ENCODE data around the gene ARHGAP31.
"Not testable (repeated sequence)": the region's sequence is repeated elsewhere in the genome, so short reads cannot be mapped to it uniquely, and the experiment has no call there.

Gene ARHGAP31, protein sequence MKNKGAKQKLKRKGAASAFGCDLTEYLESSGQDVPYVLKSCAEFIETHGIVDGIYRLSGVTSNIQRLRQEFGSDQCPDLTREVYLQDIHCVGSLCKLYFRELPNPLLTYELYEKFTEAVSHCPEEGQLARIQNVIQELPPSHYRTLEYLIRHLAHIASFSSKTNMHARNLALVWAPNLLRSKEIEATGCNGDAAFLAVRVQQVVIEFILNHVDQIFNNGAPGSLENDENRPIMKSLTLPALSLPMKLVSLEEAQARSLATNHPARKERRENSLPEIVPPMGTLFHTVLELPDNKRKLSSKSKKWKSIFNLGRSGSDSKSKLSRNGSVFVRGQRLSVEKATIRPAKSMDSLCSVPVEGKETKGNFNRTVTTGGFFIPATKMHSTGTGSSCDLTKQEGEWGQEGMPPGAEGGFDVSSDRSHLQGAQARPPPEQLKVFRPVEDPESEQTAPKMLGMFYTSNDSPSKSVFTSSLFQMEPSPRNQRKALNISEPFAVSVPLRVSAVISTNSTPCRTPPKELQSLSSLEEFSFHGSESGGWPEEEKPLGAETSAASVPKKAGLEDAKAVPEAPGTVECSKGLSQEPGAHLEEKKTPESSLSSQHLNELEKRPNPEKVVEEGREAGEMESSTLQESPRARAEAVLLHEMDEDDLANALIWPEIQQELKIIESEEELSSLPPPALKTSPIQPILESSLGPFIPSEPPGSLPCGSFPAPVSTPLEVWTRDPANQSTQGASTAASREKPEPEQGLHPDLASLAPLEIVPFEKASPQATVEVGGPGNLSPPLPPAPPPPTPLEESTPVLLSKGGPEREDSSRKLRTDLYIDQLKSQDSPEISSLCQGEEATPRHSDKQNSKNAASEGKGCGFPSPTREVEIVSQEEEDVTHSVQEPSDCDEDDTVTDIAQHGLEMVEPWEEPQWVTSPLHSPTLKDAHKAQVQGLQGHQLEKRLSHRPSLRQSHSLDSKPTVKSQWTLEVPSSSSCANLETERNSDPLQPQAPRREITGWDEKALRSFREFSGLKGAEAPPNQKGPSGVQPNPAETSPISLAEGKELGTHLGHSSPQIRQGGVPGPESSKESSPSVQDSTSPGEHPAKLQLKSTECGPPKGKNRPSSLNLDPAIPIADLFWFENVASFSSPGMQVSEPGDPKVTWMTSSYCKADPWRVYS (N-terminal part only)
- total RNA-seq = 29.4 to 36.5 reads per million in 2 donors

DNA sequence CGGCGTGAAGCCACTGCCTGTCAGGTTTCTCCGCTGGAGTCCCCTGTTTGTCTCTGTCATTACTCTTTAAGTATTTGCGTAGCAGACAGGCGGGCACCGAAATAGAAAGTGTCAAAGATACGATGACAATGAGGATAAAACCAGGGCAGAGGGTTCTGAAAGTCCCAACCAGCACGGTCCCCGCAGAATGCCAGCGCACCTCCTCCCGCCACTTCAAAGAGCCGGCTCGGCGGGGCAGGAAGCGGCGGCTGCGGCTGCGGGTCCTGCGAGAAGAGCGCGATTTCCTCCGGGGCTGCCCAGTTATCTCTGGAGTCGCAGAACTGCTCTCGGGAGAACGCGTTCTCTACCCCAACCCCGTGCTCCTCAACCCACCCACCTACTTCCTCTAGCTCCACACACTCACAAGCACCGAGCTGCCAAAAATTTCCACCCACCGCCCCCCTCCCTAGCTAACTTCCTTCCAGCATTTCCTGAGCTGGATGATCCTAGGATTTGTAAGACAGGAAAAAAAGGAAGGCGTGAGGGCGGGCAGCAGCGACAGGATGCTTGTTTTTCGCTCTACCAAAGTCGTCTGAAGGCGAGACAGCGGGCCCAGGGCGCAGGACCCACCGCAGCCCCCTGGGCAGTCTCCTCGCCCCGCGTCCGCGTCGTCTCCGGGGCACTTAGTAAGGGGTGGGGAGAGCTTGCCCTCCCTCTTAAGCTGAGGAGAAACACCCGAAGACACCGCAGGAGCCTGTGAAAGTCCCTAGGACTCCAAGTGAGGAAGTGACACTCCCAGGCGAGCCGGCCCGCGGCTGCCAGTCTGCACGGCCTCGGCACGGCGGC lies at the start of gene ARHGAP31:
TSS of gene ARHGAP31 (plus strand) at position 513 of the 825 bp plus-strand sequence. CDS start 522 bp downstream, outside the sequence.
- DNase-seq = peak; percentile 75 to 99 (median 85)

DNA sequence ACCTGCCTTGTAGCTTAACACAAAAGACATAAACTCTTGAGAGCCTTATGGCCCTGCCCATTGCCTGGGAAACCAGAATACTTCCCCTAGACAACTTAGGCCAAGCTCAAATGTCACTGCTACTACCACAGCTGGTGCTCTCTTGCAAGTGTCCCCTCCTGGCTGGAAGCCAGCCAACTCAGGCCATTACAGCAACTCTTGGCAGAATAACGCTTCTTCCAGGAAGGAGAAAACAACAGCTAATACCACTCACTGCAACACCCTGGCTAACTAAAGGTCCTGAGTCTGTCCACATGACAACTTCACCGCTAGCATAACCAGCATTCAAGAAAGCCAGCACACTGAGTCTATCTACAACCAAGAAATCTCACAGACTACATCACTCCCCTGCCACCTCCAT lies 48.4 kb upstream of the ARHGAP31 start:
- no peak for DNase-seq

DNA sequence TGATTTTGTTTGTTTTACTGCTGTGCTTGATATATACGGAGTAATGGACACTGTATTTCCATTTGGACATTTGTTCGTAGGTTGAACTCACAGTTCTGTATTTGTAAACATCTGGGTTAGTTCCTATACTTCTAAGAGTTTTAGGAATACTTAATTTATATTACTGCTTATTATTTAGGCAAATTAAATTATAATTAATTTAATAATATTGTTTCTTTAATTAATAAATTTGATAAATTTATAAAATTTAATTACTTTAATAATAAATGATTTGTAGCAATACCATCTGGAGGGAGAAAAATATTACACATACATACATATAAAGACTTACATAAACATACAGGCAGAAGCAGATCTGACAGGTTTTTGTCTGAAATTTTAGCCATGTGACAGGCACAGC lies 39.0 kb upstream of the ARHGAP31 start:
- no peak for DNase-seq

DNA sequence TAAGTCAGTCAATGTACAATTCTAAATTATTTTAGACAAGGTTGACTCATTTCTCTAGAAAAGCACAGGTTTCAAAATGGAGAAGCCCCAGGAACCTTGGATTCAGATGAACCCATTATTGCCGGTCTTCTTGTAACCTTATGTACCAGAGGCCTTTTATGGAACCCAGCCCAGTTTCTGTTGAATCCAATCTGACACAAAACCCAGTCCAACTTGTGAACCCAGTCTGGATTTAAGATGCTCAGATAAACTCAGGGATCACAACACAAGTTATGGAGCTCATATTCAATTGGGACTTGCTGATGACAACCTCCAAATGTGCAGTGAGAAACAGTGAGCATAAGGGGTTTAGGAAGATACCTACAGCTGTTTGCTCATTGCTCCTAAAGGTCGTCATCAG lies 37.1 kb upstream of the ARHGAP31 start:
- DNase-seq = no peak

DNA sequence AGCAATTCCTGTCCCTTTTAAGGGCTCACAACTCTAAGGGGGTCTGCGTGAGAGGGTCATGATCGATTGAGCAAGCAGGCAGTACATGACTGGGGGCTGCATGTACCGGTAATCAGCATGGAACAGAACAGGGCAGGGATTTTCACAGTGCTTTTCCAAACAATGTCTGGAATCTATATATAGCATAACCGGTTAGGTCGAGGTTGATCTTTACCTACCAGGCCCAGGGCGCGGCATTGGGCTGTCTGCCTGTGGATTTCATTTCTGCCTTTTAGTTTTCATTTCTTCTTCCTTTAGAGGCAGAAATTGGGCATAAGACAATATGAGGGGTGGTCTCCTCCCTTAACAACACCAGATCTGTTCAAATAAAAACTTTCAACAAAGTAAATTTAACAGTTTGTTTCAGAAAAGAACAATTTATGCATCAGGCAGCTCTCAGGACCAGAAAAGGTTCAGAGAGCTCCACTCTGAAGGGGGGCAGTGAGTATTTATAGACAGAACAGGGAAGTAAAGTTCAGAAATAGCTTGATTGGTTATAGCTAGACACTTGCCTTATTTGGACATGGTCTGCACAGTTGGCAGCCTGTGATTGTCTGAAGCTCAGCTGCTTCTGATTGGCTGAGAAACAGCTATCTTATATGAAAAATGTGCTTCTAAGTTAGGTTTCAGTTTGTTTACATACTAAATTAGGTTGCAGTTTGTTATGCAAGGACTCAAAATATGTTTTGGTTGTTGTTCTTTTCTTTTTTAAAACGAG lies 36.4 kb upstream of the ARHGAP31 start:
- DNase-seq = peak in 1 of 5 experiments; percentile 11

DNA sequence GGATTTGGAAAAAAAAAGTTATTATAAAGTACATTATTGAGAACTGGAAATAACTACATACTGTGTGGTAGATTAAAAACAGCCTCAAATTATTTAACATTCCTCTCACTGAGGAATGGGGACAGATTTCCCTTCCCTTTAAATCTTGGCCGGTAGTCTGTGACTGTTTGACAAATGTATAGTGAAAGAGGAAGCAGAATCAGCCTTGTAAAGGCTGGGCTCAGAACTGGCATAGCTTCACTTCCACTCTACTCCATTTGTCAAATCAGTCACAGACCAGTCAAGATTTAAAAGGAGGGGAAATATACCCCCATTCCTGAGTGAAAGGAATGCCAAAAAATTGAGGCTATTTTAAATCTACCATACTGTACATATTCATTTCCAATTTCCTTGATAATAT lies 35.3 kb upstream of the ARHGAP31 start:
- no peak for DNase-seq

DNA sequence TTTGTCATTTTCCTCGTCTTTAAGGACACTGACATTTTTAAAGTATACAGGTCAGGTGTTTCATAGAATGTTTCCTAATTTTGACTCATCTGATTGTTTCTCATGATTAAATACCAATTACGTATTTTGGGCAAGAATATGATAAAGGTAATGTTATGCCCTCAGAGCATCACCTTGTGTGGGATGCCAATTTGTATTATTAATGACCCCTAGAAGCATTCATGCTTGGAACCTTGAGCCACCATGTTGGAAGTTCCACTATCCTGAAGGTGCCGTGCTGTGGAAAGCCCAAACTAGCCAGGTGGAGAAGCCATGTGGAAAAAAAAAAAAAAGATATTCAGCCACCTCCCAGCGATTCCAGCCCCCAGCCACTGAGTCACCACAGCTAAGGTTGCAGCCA lies 34.4 kb upstream of the ARHGAP31 start:
- no peak for DNase-seq

DNA sequence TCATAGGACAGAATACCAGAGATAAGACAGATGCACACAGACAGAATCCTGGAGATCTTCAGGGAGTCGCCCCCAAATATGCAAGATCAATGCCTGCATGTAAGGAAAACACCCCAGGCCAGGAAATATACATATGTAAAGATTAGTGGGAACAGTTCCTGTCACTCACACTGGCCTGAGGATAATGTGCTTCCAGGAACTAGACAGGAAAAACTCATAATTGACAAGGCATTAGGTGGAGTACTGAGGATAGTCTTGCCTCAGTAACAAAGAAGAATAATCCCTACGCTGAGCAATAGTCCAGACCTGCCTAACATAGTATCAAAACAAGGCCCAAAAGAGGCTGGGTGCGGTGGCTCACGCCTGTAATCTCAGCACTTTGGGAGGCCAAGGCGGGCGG lies 33.1 kb upstream of the ARHGAP31 start:
- no peak for DNase-seq

DNA sequence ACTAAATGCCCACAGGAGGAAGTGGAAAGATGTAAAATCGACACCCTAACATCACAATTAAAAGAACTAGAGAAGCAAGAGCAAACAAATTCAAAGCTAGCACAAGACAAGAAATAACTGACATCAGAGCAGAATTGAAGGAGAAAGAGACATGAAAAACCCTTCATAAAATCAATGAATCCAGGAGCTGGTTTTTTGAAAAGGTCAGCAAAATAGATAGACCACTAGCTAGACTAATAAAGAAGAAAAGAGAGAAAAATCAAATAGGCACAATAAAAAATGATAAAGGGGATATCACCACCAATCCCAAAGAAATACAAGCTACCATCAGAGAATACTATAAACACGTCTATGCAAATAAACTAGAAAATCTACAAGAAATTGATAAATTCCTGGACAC lies 24.0 kb upstream of the ARHGAP31 start:
- not testable (repeated sequence) for DNase-seq

DNA sequence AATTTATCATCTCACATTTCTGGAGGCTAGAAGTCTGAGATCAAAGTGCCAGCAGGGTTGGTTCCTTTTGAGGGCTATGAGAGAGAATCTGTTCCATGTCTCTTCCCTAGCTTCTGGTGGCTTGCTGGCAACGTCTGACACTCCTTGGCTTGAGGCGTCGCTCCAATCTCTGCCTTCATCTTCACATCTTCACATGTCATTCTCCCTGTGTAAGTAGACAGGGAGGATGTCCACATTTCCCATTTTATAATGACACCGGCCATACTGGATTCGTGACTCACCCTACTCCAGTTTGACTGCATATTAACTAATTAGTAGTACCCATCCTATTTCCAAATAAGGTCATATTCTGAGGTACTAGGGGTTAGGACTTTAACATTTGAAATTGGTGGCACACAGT lies 17.5 kb upstream of the ARHGAP31 start:
- DNase-seq = no peak

DNA sequence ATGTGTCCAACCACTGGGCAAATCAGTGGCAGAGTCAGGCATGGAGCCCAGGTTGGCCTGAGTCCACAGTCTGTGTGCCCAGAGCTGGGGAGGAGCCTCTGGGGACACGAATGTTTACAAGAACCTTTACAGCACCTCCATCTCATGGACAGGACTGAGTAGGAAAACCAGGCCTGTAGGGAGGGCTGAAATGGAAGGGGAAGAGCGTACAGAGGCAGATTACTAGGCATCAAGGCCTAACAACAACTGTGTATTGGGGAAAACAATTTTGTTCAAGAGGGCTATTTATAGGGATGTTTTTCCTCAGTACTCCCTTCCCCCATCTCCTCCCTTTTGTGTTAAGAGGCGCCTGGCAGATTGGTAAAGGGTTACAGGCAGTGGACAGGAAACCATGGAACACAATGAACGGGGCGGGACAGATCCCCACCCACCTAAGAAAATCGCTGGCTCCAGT lies 15.1 kb upstream of the ARHGAP31 start:
- DNase-seq = no peak

DNA sequence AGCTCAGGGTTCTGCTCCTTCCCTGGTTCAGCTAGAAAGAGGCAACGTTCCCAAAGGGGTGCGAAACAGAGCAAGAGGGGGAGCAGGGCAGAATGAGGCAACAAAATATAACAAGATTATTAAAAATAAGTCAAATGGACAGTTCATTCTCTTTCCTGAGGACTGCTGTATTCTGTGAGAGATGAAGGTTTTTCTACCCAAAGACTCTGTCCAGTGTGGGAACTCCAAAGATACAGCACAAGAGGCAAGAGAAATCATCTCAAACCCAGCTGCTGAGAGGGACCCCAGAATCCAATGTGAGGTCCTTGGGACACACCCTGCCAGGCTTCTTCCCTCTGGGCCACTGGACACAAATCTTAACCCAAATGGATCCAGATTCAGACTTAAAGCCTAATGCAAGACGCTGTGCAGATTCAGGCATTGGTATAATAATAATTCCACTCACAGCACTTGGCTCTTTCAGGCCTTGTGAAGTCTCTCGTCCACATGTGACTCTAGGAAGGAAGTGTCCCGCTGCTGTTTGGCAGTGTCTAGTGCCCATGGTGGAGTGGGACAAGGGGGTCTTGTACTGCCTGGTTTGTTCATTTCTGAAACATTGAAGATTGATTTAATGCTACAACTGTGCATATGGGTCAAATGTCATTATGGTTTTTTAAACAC lies 14.5 kb upstream of the ARHGAP31 start:
- DNase-seq = no peak

DNA sequence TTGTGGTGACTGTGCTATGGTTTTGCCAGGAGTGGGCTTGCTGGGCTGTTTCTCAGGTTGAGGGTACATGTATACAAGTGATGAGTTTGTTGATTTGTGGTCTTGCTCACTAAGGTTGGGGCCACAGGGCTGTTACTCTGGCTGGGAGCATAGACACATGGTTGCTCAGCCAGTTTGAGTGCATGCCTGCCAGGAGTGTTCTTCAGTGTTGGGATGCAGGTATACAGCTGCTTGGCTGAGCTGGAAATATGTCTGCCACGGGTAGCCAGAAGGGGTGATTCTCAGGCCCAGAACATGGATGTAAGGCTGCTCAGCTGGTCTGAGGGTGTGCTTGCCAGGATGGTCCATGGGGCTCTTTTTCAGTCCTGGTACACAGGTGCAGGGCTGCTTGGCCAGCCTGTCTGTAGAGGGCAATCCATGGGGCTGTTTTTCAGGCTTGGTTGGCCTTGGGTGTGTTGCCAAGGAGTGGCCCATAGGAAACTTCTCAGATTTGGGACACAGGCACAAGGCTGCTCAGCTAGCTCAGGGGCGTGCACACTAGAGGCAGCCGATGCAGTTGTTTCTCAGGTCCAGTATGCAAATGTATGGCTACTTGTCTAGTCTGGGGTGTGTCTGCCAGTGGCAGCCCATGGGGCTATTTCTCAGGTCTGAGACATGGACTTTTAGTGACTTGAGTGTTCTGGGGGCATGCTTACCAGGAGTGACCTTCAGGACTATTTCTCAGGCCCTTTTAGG lies 5.3 kb upstream of the ARHGAP31 start:
- DNase-seq = no peak

DNA sequence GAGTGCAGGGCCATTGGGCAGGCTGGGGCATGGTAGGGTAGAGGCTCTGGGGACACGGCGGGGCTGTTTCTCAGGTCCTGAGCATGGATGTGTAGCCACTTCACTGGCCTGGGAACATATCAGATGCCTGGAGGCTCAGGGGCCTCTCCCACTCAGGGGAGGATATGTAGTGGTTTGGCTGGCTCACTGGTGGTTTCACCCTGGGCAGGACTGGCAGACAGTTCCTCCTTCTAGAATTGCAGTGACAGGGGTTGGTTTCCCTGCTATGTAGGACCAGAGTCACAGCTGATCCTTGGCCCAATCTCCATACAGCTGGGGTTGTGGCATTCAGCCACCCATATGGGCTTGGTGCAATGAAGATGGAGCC lies 4.8 kb upstream of the ARHGAP31 start:
- DNase-seq = no peak

DNA sequence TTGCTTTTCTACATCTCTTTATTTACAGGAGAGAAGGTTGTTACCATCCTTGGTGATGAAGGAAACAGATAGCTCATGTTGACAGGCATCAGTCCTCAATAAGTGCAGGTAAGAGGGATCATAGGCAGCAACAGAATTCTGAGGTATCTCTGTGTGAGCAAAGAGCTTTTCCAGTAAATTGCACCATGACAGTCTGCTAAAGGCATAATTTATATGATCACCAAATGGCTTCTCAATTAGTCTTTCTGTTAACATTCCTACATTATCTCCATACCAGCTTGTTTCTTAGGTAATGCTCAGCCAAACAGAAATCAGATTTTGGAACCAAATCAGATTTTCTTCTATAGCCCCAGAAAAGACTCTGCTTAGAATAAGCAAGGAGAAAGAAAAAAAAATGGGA lies 3.6 kb upstream of the ARHGAP31 start:
- DNase-seq = no peak

DNA sequence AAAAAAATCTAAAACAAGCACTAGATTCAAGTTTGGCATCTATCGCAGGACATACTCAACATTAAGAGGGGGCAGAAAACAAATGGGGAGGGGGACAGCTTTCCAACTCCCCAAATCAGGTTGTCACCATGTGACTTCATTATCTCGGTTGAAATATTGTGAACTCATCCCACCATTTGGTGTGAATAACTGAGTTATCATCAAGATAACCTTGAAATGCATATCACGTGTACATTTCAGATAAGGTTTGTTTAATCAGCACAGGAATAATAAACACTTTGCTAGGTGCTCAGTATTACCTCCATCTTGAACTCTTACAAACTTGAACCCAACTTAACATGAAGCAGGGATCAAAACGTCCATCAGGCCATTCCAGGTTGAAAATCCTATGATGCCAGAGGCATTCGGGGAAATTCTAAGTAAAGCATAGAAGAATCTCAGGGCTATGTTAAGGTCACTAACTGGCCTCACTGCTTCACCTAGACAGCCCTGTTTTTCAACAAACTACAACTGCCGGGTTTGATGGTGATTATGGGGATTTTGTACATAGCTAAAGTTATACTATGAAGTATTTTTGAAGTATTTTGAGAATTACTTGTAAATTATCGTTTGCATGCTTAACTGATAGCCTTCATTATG lies 3.0 kb upstream of the ARHGAP31 start:
- DNase-seq = no peak

DNA sequence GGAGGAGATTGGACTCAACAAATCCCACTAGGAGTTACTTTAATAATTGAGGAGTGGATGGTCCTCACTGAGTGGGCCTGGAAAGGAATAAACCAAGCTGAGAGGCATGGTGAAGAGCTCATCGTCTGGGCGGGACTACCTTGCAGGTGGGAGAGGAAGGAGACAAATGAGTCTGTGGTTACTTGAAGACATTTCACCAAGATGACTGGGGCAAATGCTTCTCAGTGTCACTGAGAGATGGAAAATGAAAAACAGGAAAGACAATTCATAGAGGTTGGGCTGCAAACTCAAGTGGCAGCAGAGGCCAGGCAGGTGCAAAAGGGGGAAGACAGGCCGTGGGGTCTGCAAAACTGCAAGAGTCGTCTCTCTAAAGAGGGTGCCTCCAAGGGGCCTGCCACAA lies 1.5 kb upstream of the ARHGAP31 start:
- DNase-seq = no peak

DNA sequence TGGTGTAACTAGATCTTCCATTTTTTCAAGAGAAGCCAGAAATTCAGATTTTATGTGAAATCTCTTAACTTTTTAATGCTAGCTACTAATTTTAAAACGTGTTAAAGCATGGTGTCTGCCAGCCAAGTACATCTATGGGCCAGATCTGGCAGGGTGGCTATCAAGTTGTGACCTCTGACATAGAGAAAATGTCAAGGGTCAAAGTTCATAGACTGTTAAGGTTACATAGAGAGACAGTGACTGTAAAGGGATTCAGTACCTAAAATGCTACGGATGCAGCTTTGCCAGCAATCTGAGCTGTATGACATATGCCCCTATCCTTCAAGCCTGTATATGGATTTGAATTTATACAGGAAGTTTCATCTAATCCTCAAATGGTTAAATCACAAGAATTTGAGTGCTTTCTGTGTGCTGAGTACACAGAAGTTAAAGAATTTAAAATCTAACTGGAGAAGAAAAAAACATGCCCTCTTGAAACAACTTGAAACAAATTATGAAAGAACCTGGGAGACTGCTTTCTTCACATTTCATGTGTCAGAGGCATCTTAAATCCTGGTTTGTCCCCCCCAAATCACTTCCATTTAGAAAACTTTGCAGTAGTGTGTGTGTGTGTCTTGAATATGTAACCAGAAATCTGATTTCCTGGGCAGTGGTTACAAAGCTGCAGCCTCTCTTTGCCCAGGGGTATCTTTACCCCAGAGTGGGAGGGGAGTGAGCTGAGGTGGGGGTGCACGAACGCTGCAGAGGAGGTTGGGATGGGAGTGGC lies 895 bp upstream of the ARHGAP31 start:
- DNase-seq = no peak
